IMR-90 (cell line): Measurements from ENCODE around the gene RAP1GAP2. TPM values are rescaled to one million over a fixed set of nuclear protein-coding genes. Genes with fewer than 3 reads are reported as not detected.

ENCODE experiments used
- ATAC-seq: fragments of 200-7000 bp; cut with Tn5 transposase; 2 replicates; pipeline ENCODE4 v1.9.1; 2020; ENCODE audit warnings: low read depth, mild to moderate bottlenecking, moderate library complexity
- BruUV-seq: library from RNA; stranded (reverse); fragments of 400-500 nt; replicated peaks from 2 replicates; lab custom pipeline; 2021; lab: Mats Ljungman, UMichigan
- CTCF ChIA-PET: fragments of 300-600 bp; formaldehyde crosslinking; extraction: SDS; loops from one replicate; lab custom pipeline; 2021; ENCODE audit warnings: antibody characterized with exemption; lab: Yijun Ruan, JAX
- POLR2A ChIA-PET: fragments of 300-600 bp; sonication (Branson Sonifier 250); formaldehyde crosslinking; loops from one replicate; lab custom pipeline; 2022; ENCODE audit warnings: antibody characterized with exemption; ENCODE audit not compliant: unreplicated experiment; lab: Charles Lee
- DNase-seq: peaks from one replicate; pipeline ENCODE4 v3.0.0; 2013
- H2AFZ ChIP-seq: replicated peaks from 2 replicates; pipeline ENCODE3; 2013; ENCODE audit warnings: low read length, mild to moderate bottlenecking; ENCODE audit not compliant: poor library complexity
- H2AK5ac ChIP-seq: 2 replicates; pipeline ENCODE4 v1.6.1; 2013; ENCODE audit warnings: low read depth, low read length, inconsistent platforms
- H2AK9ac ChIP-seq: replicated peaks from 2 replicates; pipeline ENCODE3; 2013; ENCODE audit warnings: mild to moderate bottlenecking, low read depth, low read length, moderate library complexity; ENCODE audit not compliant: poor library complexity
- H2BK120ac ChIP-seq: 2 replicates; pipeline ENCODE4 v1.6.1; 2013; ENCODE audit warnings: low read depth, low read length, inconsistent platforms
- H2BK15ac ChIP-seq: 3 replicates; pipeline ENCODE4 v1.6.1; 2013; ENCODE audit warnings: low read depth, low read length, inconsistent platforms
- H2BK20ac ChIP-seq: 2 replicates; pipeline ENCODE4 v1.6.1; 2013; ENCODE audit warnings: low read depth, mild to moderate bottlenecking, inconsistent platforms, low read length, moderate library complexity
- H2BK5ac ChIP-seq: 2 replicates; pipeline ENCODE4 v1.6.1; 2013; ENCODE audit warnings: mild to moderate bottlenecking, low read depth, low read length, inconsistent platforms; ENCODE audit not compliant: poor library complexity, severe bottlenecking
- H3K14ac ChIP-seq: replicated peaks from 2 replicates; pipeline ENCODE4 v1.6.1; 2013; ENCODE audit warnings: low read depth, low read length, inconsistent platforms
- H3K18ac ChIP-seq: 2 replicates; pipeline ENCODE4 v1.6.1; 2013; ENCODE audit warnings: low read depth, low read length, control low read depth
- H3K23ac ChIP-seq: 2 replicates; pipeline ENCODE4 v1.6.1; 2013; ENCODE audit warnings: low read depth, low read length, inconsistent platforms
- H3K27ac ChIP-seq: 2 replicates; pipeline ENCODE4 v1.5.1; 2013; ENCODE audit warnings: mild to moderate bottlenecking, control low read depth, low read length; ENCODE audit not compliant: insufficient read depth
- H3K27me3 ChIP-seq: 2 replicates; pipeline ENCODE4 v1.6.1; 2013; ENCODE audit warnings: low read length; ENCODE audit not compliant: control insufficient read depth, insufficient read depth
- H3K36me3 ChIP-seq: 2 replicates; pipeline ENCODE4 v1.6.1; 2013; ENCODE audit warnings: low read length, mixed read lengths; ENCODE audit not compliant: control insufficient read depth, insufficient read depth
- H3K4ac ChIP-seq: 2 replicates; pipeline ENCODE4 v1.6.1; 2013; ENCODE audit warnings: low read depth, low read length, inconsistent platforms
- H3K4me1 ChIP-seq: 2 replicates; pipeline ENCODE4 v1.6.1; 2013; ENCODE audit warnings: low read length, mixed read lengths; ENCODE audit not compliant: control insufficient read depth, insufficient read depth
- H3K4me2 ChIP-seq: 2 replicates; pipeline ENCODE4 v1.6.1; 2013; ENCODE audit warnings: low read depth, mild to moderate bottlenecking, control low read depth, low read length, moderate library complexity
- H3K4me3 ChIP-seq: 2 replicates; pipeline ENCODE4 v1.5.1; 2013; ENCODE audit warnings: low read depth, mild to moderate bottlenecking, control low read depth, low read length, moderate library complexity; ENCODE audit not compliant: insufficient read depth
- H3K56ac ChIP-seq: 2 replicates; pipeline ENCODE4 v1.6.1; 2013; ENCODE audit warnings: low read length, inconsistent platforms; ENCODE audit not compliant: insufficient read depth; ENCODE audit errors: extremely low read depth
- H3K79me1 ChIP-seq, 2 experiments: 2 replicates each; pipeline ENCODE4 v1.6.1; 2013; ENCODE audit warnings: low read length in 2 of 2, inconsistent platforms in 1 of 2, low read depth in 1 of 2
- H3K9ac ChIP-seq: 2 replicates; pipeline ENCODE4 v1.6.1; 2013; ENCODE audit warnings: low read depth, low read length, control low read depth
- H3K9me1 ChIP-seq: 2 replicates; pipeline ENCODE4 v1.6.1; 2013; ENCODE audit warnings: low read length, inconsistent platforms; ENCODE audit not compliant: insufficient read depth
- H3K9me3 ChIP-seq: 2 replicates; pipeline ENCODE4 v1.6.1; 2013; ENCODE audit warnings: low read length; ENCODE audit not compliant: control insufficient read depth, insufficient read depth
- H4K20me1 ChIP-seq: 2 replicates; pipeline ENCODE4 v1.6.1; 2013; ENCODE audit warnings: low read length, inconsistent platforms; ENCODE audit not compliant: insufficient read depth
- H4K5ac ChIP-seq: 2 replicates; pipeline ENCODE4 v1.6.1; 2013; ENCODE audit warnings: mild to moderate bottlenecking, low read depth, low read length, control low read depth
- H4K8ac ChIP-seq, 2 experiments: 2 replicates each; pipeline ENCODE4 v1.6.1; 2013; ENCODE audit warnings: low read depth in 2 of 2, low read length in 2 of 2, control low read depth in 1 of 2, inconsistent platforms in 1 of 2
- H4K91ac ChIP-seq: 2 replicates; pipeline ENCODE4 v1.6.1; 2013; ENCODE audit warnings: low read depth, low read length, inconsistent platforms; ENCODE audit not compliant: insufficient read depth
- BHLHE40 ChIP-seq: fragments of 150-350 bp; IDR thresholded peaks from 2 replicates; pipeline ENCODE4 v1.6.1; 2016; ENCODE audit warnings: mild to moderate bottlenecking, low read depth, low read length
- CEBPB ChIP-seq: IDR thresholded peaks from 2 replicates; pipeline ENCODE4 v1.6.1; 2012; ENCODE audit warnings: low read depth, low read length, improper control_type of control experiment
- CHD1 ChIP-seq: IDR thresholded peaks from 2 replicates; pipeline ENCODE4 v1.6.1; 2012; ENCODE audit warnings: low read depth, low read length, improper control_type of control experiment
- CTCF ChIP-seq: conservative IDR thresholded peaks from 2 replicates; pipeline ENCODE4 v1.5.1; 2012; ENCODE audit warnings: mild to moderate bottlenecking, low read depth, low read length, improper control_type of control experiment
- ELK1 ChIP-seq: fragments of 150-350 bp; IDR thresholded peaks from 2 replicates; pipeline ENCODE4 v1.6.1; 2016; ENCODE audit warnings: low read depth, mild to moderate bottlenecking, low read length, moderate library complexity, borderline replicate concordance
- FOS ChIP-seq: fragments of 150-350 bp; IDR thresholded peaks from 2 replicates; pipeline ENCODE4 v1.6.1; 2016; ENCODE audit warnings: low read depth, low read length
- MAFK ChIP-seq: IDR thresholded peaks from 2 replicates; pipeline ENCODE4 v1.6.1; 2012; ENCODE audit warnings: low read depth, low read length, improper control_type of control experiment
- MAZ ChIP-seq: IDR thresholded peaks from 2 replicates; pipeline ENCODE4 v1.6.1; 2012; ENCODE audit warnings: low read depth, mild to moderate bottlenecking, low read length, improper control_type of control experiment, moderate library complexity, borderline replicate concordance
- MXI1 ChIP-seq: IDR thresholded peaks from 2 replicates; pipeline ENCODE4 v1.6.1; 2012; ENCODE audit warnings: low read depth, mild to moderate bottlenecking, low read length, moderate library complexity, borderline replicate concordance
- NFE2L2 ChIP-seq: fragments of 150-350 bp; IDR thresholded peaks from 2 replicates; pipeline ENCODE4 v1.6.1; 2016; ENCODE audit warnings: low read depth, mild to moderate bottlenecking, low read length
- POLR2A ChIP-seq: IDR thresholded peaks from 2 replicates; pipeline ENCODE4 v1.6.1; 2012; ENCODE audit warnings: mild to moderate bottlenecking, low read depth, low read length
- RAD21 ChIP-seq: IDR thresholded peaks from 2 replicates; pipeline ENCODE4 v1.6.1; 2012; ENCODE audit warnings: low read length, improper control_type of control experiment
- RCOR1 ChIP-seq: IDR thresholded peaks from 2 replicates; pipeline ENCODE4 v1.6.1; 2012; ENCODE audit warnings: mild to moderate bottlenecking, low read length, improper control_type of control experiment; ENCODE audit not compliant: insufficient replicate concordance
- RFX5 ChIP-seq: IDR thresholded peaks from 2 replicates; pipeline ENCODE4 v1.8.0; 2012; ENCODE audit warnings: low read depth, mild to moderate bottlenecking, low read length, moderate library complexity
- SMC3 ChIP-seq: fragments of 150-350 bp; IDR thresholded peaks from 2 replicates; pipeline ENCODE4 v1.6.1; 2016; ENCODE audit warnings: low read depth, mild to moderate bottlenecking, antibody characterized with exemption, low read length, moderate library complexity
- WGBS, 2 experiments: methylation state at CpG; one replicate each; pipeline versions ENCODE4 v1.1.5 to v1.1.7; 2013; ENCODE audit warnings: missing lambda C conversion rate in 2 of 2; ENCODE audit not compliant: insufficient read length in 1 of 2; ENCODE audit errors: extremely low coverage in 2 of 2; 5-methylcytosine and 5-hydroxymethylcytosine counted together
- dilution Hi-C: fragments of 300-500 bp; cut with HindIII; formaldehyde crosslinking; loops from one replicate; pipeline ENCODE4 v1.14.3; 2018; ENCODE audit warnings: low sequenced_read_pairs; ENCODE audit not compliant: unreplicated experiment
- in situ Hi-C: fragments of 300-500 bp; cut with MboI; formaldehyde crosslinking; loops from 3 replicates; pipeline ENCODE4 v1.14.3; 2019; ENCODE audit warnings: low sequenced_read_pairs, inconsistent platforms, mixed read lengths
- intact Hi-C: fragments of 100-400 bp; cut with micrococcal nuclease; formaldehyde crosslinking; loops from 2 replicates; pipeline ENCODE4 v1.10.0; 2022
- polyA plus RNA-seq, 3 experiments: library from polyadenylated mRNA; depleted of rRNA; stranded (reverse); fragments of >200 nt; gene quantifications; 2 replicates each; pipeline ENCODE4 v1.2.3, GENCODE V29; 2012; ENCODE audit warnings: low replicate concordance in 1 of 3
- total RNA-seq: library from RNA; depleted of rRNA; stranded (reverse); fragments of >200 nt; gene quantifications from 2 replicates; pipeline ENCODE4 v1.2.3, GENCODE V29; 2012
- TF ChIP-seq, protein P1 (sequence below): fragments of 150-350 bp; IDR thresholded peaks from 2 replicates; pipeline ENCODE4 v1.6.1; 2017; ENCODE audit warnings: mild to moderate bottlenecking, antibody characterized with exemption, low read length, low read depth

Gene RAP1GAP2
- total and polyA plus RNA-seq, 2 of the 4 experiments (the other 2 are of a cell fraction): 5.7 to 7.5 TPM

GRCh38 chr17:3022197-3022596, 226.0 kb downstream of the RAP1GAP2 start:
- POLR2A ChIA-PET: no interaction called here
- Histone ChIP-seq H4K5ac (no peak overlapping the region), H3K23ac (no peak overlapping the region), H3K4me3 (no peak overlapping the region), H2BK20ac (no peak overlapping the region), H2AFZ (no peak overlapping the region), H3K36me3 (peaks cover 4% of the 10 kb centered on the region), H3K27me3 (no peaks in the 10 kb centered on the region), H3K9me3 (peaks cover 4% of the 10 kb centered on the region), H3K27ac (no peak overlapping the region), H3K14ac (no peak overlapping the region), H2BK120ac (no peak overlapping the region), H2AK5ac (no peak overlapping the region), H3K4ac (no peak overlapping the region), H3K18ac (no peak overlapping the region), H4K91ac (no peak overlapping the region), H3K56ac (no peak overlapping the region), H4K20me1 (no peaks in the 10 kb centered on the region), H2AK9ac (no peak overlapping the region), H3K9ac (no peak overlapping the region), H3K4me1 (no peaks in the 10 kb centered on the region), H4K8ac (no peak overlapping the region), H3K4me2 (no peak overlapping the region), H3K79me1 (no peaks in the 10 kb centered on the region), H2BK15ac (no peak overlapping the region), H3K9me1 (no peaks in the 10 kb centered on the region), H2BK5ac (no peak overlapping the region)
- CTCF ChIA-PET: no interaction called here
- no TSS peak for BruUV-seq
- TF ChIP-seq RAD21: no peak
- TF ChIP-seq RCOR1: no peak
- TF ChIP-seq NFE2L2: no peak
- TF ChIP-seq RFX5: no peak
- no peak for TF ChIP-seq CTCF
- TF ChIP-seq BHLHE40: no peak
- TF ChIP-seq ELK1: no peak
- no peak for TF ChIP-seq MXI1
- TF ChIP-seq MAFK: no peak
- TF ChIP-seq FOS: no peak
- no peak for TF ChIP-seq CHD1
- no peak for TF ChIP-seq MAZ
- TF ChIP-seq SMC3: no peak
- TF ChIP-seq POLR2A: no peak
- TF ChIP-seq, protein P1, sequence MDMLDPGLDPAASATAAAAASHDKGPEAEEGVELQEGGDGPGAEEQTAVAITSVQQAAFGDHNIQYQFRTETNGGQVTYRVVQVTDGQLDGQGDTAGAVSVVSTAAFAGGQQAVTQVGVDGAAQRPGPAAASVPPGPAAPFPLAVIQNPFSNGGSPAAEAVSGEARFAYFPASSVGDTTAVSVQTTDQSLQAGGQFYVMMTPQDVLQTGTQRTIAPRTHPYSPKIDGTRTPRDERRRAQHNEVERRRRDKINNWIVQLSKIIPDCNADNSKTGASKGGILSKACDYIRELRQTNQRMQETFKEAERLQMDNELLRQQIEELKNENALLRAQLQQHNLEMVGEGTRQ: no peak
- TF ChIP-seq CEBPB: no peak
- no peak for ATAC-seq
- dilution Hi-C loops: no loop called here
- no peak for DNase-seq
- intact Hi-C loops: no loop called here
- WGBS, 2 experiments: no CpG with 5 or more reads among the region's 4 CpGs
- in situ Hi-C loops: no loop called here
